Smooth muscle cell (in vitro differentiated cells): ENCODE results near the gene FPR1. TPM values are rescaled to one million over a fixed set of nuclear protein-coding genes. Genes with fewer than 3 reads are reported as not detected.

ENCODE experiments used
- DNase-seq: peaks from one replicate; lab custom pipeline; 2025; ENCODE audit not compliant: unreplicated experiment; lab: John Stamatoyannopoulos, UW
- H2AFZ ChIP-seq: fragments of 200-600 bp; sonication (generic); 2 replicates; pipeline ENCODE4 v1.6.0; 2016; ENCODE audit warnings: antibody characterized with exemption, low read depth, mild to moderate bottlenecking
- H3F3A ChIP-seq: fragments of 200-600 bp; sonication (generic); 2 replicates; pipeline ENCODE4 v1.6.0; 2017; ENCODE audit warnings: antibody characterized with exemption, low read depth
- H3K27ac ChIP-seq: fragments of 200-600 bp; sonication (generic); 2 replicates; pipeline ENCODE4 v1.5.1; 2016; ENCODE audit warnings: low read depth, mild to moderate bottlenecking
- H3K27me3 ChIP-seq: fragments of 200-600 bp; sonication (generic); 2 replicates; pipeline ENCODE4 v1.6.1; 2016; ENCODE audit warnings: low read depth, mild to moderate bottlenecking
- H3K36me3 ChIP-seq: fragments of 200-600 bp; sonication (generic); 2 replicates; pipeline ENCODE4 v1.5.1; 2016; ENCODE audit warnings: low read depth
- H3K4me1 ChIP-seq: fragments of 200-600 bp; sonication (generic); 2 replicates; pipeline ENCODE4 v1.5.1; 2016; ENCODE audit warnings: low read depth
- H3K4me2 ChIP-seq: fragments of 200-600 bp; sonication (generic); 2 replicates; pipeline ENCODE4 v1.6.0; 2016; ENCODE audit warnings: mild to moderate bottlenecking
- H3K4me3 ChIP-seq: fragments of 200-600 bp; sonication (generic); 2 replicates; pipeline ENCODE4 v1.5.1; 2016; ENCODE audit warnings: mild to moderate bottlenecking
- H3K79me2 ChIP-seq: fragments of 200-600 bp; sonication (generic); 2 replicates; pipeline ENCODE4 v1.6.0; 2016; ENCODE audit warnings: low read depth, mild to moderate bottlenecking
- H3K9ac ChIP-seq: fragments of 200-600 bp; sonication (generic); 2 replicates; pipeline ENCODE4 v1.6.0; 2016; ENCODE audit warnings: low read depth
- H3K9me3 ChIP-seq: fragments of 200-600 bp; sonication (generic); replicated peaks from 2 replicates; pipeline ENCODE4 v1.5.1; 2016; ENCODE audit warnings: low read depth
- H4K20me1 ChIP-seq: fragments of 200-600 bp; sonication (generic); 2 replicates; pipeline ENCODE4 v1.6.0; 2016; ENCODE audit warnings: low read depth
- CTCF ChIP-seq: fragments of 200-600 bp; sonication (generic); IDR thresholded peaks from 2 replicates; pipeline ENCODE4 v1.5.1; 2017; ENCODE audit warnings: borderline replicate concordance, mild to moderate bottlenecking, antibody characterized with exemption; ENCODE audit not compliant: insufficient read depth, poor library complexity, severe bottlenecking
- WGBS: methylation state at CpG from one replicate; pipeline ENCODE4 v1.1.7; 2016; ENCODE audit warnings: low lambda C conversion rate; 5-methylcytosine and 5-hydroxymethylcytosine counted together
- polyA plus RNA-seq: library from polyadenylated mRNA; unstranded; fragments of >200 nt; fragmentation: Nextera tagmentation; extraction: Ambion mirVana; gene quantifications from 2 replicates; pipeline ENCODE4 v1.2.1, GENCODE V29; 2016
- total RNA-seq: library from RNA; depleted of rRNA; stranded (reverse); fragments of >200 nt; gene quantifications from 2 replicates; pipeline ENCODE4 v1.2.3, GENCODE V29; 2014

FPR1 gene
- not detected in 2 replicates for total RNA-seq
- polyA plus RNA-seq = not detected in 2 replicates

- no peaks in the 10 kb centered on the region for H3K79me2 ChIP-seq
- H3K9me3 ChIP-seq = no peaks in the 10 kb centered on the region
- no peak within 1 kb of the TSS for H3K9ac ChIP-seq
- 87% methylated on average over 2 of the region's 2 CpGs for WGBS
- no peaks in the 10 kb centered on the region for H3K27me3 ChIP-seq
- H3K4me1 ChIP-seq = no peaks in the 10 kb centered on the region
- H3K4me2 ChIP-seq = no peak within 1 kb of the TSS
- no peaks in the 10 kb centered on the region for H4K20me1 ChIP-seq
- H3F3A ChIP-seq = no peaks in the 10 kb centered on the region
- H3K36me3 ChIP-seq = no peaks in the 10 kb centered on the region
- H2AFZ ChIP-seq = no peak within 1 kb of the TSS
- no peak within 1 kb of the TSS for H3K27ac ChIP-seq
- DNase-seq = no peak
- no peak within 1 kb of the TSS for H3K4me3 ChIP-seq
- TF ChIP-seq CTCF = no peak
Observed at GRCh38 chr19:51751655-51752054, at the start of gene FPR1. TSS of gene FPR1 (minus strand) at chr19:51751878. CDS start at chr19:51746994, 4,884 bp downstream.

DNA sequence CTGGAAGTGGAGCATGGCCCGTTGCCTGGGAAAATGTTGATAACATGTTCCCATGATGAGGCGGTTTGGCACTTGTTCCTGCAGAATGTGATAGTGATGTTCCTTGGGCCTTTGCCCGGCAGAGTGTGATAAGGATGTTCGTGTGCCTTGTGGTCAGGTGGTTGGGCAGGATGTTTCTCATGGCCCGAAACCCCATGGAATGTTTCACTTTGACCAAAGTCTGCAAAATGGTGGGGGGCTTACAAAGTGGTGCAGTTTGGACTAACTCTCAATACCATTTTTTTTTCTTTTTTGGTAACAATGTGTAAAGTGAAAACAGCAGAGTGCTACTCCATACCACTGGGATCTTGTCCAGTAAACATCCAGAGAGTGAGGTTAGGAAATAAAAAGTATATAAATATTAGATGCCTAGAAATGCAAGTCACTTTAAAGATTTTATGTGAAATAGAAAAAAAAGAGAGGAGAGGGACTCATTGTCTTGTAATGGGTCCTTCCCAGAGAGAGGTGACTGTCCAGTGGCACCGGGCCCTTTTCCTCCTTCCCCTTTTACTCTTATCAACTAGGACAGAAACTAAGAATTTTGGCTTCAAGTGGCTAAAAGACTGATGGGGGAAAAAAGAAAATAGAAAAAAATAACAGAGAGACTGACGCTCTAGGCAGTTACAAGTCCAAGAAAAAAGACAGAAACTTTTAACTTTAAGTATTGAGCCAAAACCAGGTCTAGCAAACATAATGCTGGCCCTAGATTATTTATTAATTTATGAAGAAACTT is 49.0 kb upstream of the FPR1 start:
- Histone ChIP-seq H3K4me2 (no peak overlapping the region), H3K79me2 (no peaks in the 10 kb centered on the region), H3K4me3 (no peak overlapping the region), H3F3A (no peaks in the 10 kb centered on the region), H3K27ac (no peak overlapping the region), H3K36me3 (no peaks in the 10 kb centered on the region), H3K9me3 (no peaks in the 10 kb centered on the region), H3K27me3 (no peaks in the 10 kb centered on the region), H3K9ac (no peak overlapping the region), H3K4me1 (no peaks in the 10 kb centered on the region), H4K20me1 (no peaks in the 10 kb centered on the region), H2AFZ (no peak overlapping the region)
- DNase-seq = no peak
- TF ChIP-seq CTCF = no peak
- 86% methylated on average over 7 of the region's 7 CpGs for WGBS

- 96% methylated on average over 13 of the region's 13 CpGs for WGBS
Observed at GRCh38 chr19:51799774-51800472, 48.2 kb upstream of the FPR1 start.

More at GRCh38 chr19:51799774-51800472, 48.2 kb upstream of the FPR1 start:
- Histone ChIP-seq H3K4me2 (no peak overlapping the region), H3K9ac (no peak overlapping the region), H3K4me1 (no peaks in the 10 kb centered on the region), H2AFZ (no peak overlapping the region), H3K27me3 (no peaks in the 10 kb centered on the region), H3K9me3 (no peaks in the 10 kb centered on the region), H3K79me2 (no peaks in the 10 kb centered on the region), H3K27ac (no peak overlapping the region), H3K4me3 (no peak overlapping the region), H3F3A (no peaks in the 10 kb centered on the region), H3K36me3 (no peaks in the 10 kb centered on the region), H4K20me1 (no peaks in the 10 kb centered on the region)
- no peak for TF ChIP-seq CTCF
- DNase-seq = no peak
